Body of pancreas (tissue), 4 donors: Measurements from ENCODE around the gene DNAJC11.

Experiments
- CTCF ChIP-seq, 7 experiments: fragments of 450-650 bp in 4 of 7; fragments of 200-600 bp in 3 of 7; sonication (generic) in 3 of 7; IDR thresholded peaks; one replicate each; pipeline ENCODE4 v1.5.1; 2016 to 2019; ENCODE audit warnings: antibody characterized with exemption in 7 of 7
- POLR2A ChIP-seq, 3 donors: fragments of 450-650 bp; IDR thresholded peaks; one replicate each; pipeline ENCODE4 v1.6.1; 2016; ENCODE audit warnings: antibody characterized with exemption in 3 of 3, mild to moderate bottlenecking in 2 of 3

GRCh38 chr1:6587261-6588005, 114.2 kb downstream of the DNAJC11 start:
- TF ChIP-seq CTCF (IDR thresholded peaks at IDR 0.05), result no peak
- peak in 1 of 3 donors; percentile 12 for TF ChIP-seq POLR2A (IDR thresholded peaks at IDR 0.05)
